ENCODE results near the gene EBI3.

DNA sequence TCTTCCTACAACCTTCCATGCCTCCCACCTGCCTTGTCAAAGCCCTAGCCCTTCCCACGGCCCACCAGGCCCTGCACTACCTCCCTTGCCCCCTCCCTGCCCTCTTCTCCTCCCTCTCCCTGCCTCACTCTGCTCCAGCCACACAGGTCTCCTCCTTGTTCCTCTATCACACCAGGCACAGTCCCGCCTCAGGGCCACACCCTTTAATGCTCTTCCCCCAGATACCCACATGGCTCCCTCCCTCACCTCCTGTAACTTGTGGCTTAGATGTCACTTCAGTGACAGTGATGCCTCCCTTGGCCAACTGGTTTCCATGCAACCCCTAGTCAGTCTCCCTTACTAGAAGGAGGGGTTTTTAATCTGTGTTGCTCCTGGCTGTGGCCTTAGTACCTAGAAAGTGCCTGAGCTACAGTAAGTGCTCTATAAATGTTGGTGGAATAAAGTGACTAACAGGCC, 48.2 kb upstream of the EBI3 start:
- no peak for TF ChIP-seq CTCF (IDR thresholded peaks at IDR 0.05)
- TF ChIP-seq POLR2A (IDR thresholded peaks at IDR 0.05) = no peak

Data from adrenal gland (tissue), 5 donors.